ENCODE measurements around the gene TMEM43. TPM values are rescaled to one million over a fixed set of nuclear protein-coding genes. Genes with fewer than 3 reads are reported as not detected.
A peak's percentile ranks its signal among the peaks of the same experiment; 100 is the strongest.

TMEM43 gene
- total RNA-seq, 1 donor from 2014 or later: 52.0 TPM

GRCh38 chr3:14126017-14126886, 1.4 kb downstream of the TMEM43 start:
- Mint-ChIP-seq H3K9me3 (no peaks in the 10 kb centered on the region), H3K4me1 (ENCODE audit: unreplicated experiment) (peaks cover 30% of the 10 kb centered on the region), H3K36me3 (peaks cover 19% of the 10 kb centered on the region), H3K27me3 (no peaks in the 10 kb centered on the region), H3K4me3 (peak overlapping the region; percentile 99), H3K27ac (peak overlapping the region; percentile 95)
- DNase-seq (ENCODE audit: extremely low spot score, unreplicated experiment): peak; percentile 11
- no peak for TF ChIP-seq CTCF (conservative IDR thresholded peaks at IDR 0.05)

GRCh38 chr3:14126887-14127505, 2.1 kb downstream of the TMEM43 start:
- H3K4me1 Mint-ChIP-seq (ENCODE audit: unreplicated experiment): peaks cover 30% of the 10 kb centered on the region
- H3K9me3 Mint-ChIP-seq: no peaks in the 10 kb centered on the region
- H3K27me3 Mint-ChIP-seq: no peaks in the 10 kb centered on the region
- H3K27ac Mint-ChIP-seq: peak overlapping the region; percentile 95
- DNase-seq (ENCODE audit: extremely low spot score, unreplicated experiment): peak; percentile 31
- no peak for TF ChIP-seq CTCF (conservative IDR thresholded peaks at IDR 0.05)
- H3K36me3 Mint-ChIP-seq: peaks cover 19% of the 10 kb centered on the region
- peak overlapping the region; percentile 99 for H3K4me3 Mint-ChIP-seq

GRCh38 chr3:14127516-14128161, 2.8 kb downstream of the TMEM43 start:
- Mint-ChIP-seq H3K9me3 (no peaks in the 10 kb centered on the region), H3K27ac (no peak overlapping the region), H3K27me3 (no peaks in the 10 kb centered on the region), H3K4me1 (ENCODE audit: unreplicated experiment) (peaks cover 27% of the 10 kb centered on the region), H3K36me3 (peaks cover 19% of the 10 kb centered on the region), H3K4me3 (peak overlapping the region; percentile 51)
- TF ChIP-seq CTCF (conservative IDR thresholded peaks at IDR 0.05): no peak
- peak; percentile 42 for DNase-seq (ENCODE audit: extremely low spot score, unreplicated experiment)

GRCh38 chr3:14128724-14129123, 3.9 kb downstream of the TMEM43 start:
- no peak for DNase-seq (ENCODE audit: extremely low spot score, unreplicated experiment)
- Mint-ChIP-seq H3K4me1 (ENCODE audit: unreplicated experiment) (peaks cover 18% of the 10 kb centered on the region), H3K9me3 (no peaks in the 10 kb centered on the region), H3K4me3 (no peak overlapping the region), H3K27ac (no peak overlapping the region), H3K36me3 (peaks cover 19% of the 10 kb centered on the region), H3K27me3 (no peaks in the 10 kb centered on the region)
- TF ChIP-seq CTCF (conservative IDR thresholded peaks at IDR 0.05): no peak

- no peak overlapping the region for H3K4me3 Mint-ChIP-seq
- peak; percentile 24 for DNase-seq (ENCODE audit: extremely low spot score, unreplicated experiment)
- no peak for TF ChIP-seq CTCF (conservative IDR thresholded peaks at IDR 0.05)
- no peaks in the 10 kb centered on the region for H3K27me3 Mint-ChIP-seq
- no peak overlapping the region for H3K27ac Mint-ChIP-seq
- H3K4me1 Mint-ChIP-seq (ENCODE audit: unreplicated experiment): peaks cover 15% of the 10 kb centered on the region
- no peaks in the 10 kb centered on the region for H3K9me3 Mint-ChIP-seq
- H3K36me3 Mint-ChIP-seq: peaks cover 19% of the 10 kb centered on the region
Observed at GRCh38 chr3:14129296-14129695, 4.4 kb downstream of the TMEM43 start.

All from type B pancreatic cell (in vitro differentiated cells).